GM12878 (cell line): ENCODE data around the gene MAST3. TPM values are rescaled to one million over a fixed set of nuclear protein-coding genes. Genes with fewer than 3 reads are reported as not detected.

Experiments
- ASH2L ChIP-seq: fragments of 300-600, 200-600 bp; sonication (generic); IDR thresholded peaks from 2 replicates; pipeline ENCODE4 v1.6.1; 2017; ENCODE audit warnings: low read depth, mild to moderate bottlenecking, borderline replicate concordance
- CBX3 ChIP-seq: fragments of 200-600 bp; sonication (generic); IDR thresholded peaks from 2 replicates; pipeline ENCODE4 v1.6.1; 2016; ENCODE audit warnings: low read depth, borderline replicate concordance
- CEBPB ChIP-seq, 2 experiments: fragments of 150-350 bp in 1 of 2; IDR thresholded peaks; 2 replicates each; pipeline ENCODE4 v1.6.1; 2012 to 2014; ENCODE audit warnings: low read depth in 2 of 2, low read length in 2 of 2, borderline replicate concordance in 1 of 2, inconsistent platforms in 1 of 2
- CREM ChIP-seq: IDR thresholded peaks from 2 replicates; pipeline ENCODE4 v1.6.1; 2014; ENCODE audit warnings: antibody characterized with exemption, low read depth
- ELK1 ChIP-seq: IDR thresholded peaks from 2 replicates; pipeline ENCODE4 v1.6.1; 2012; ENCODE audit warnings: low read depth, low read length, improper control_type of control experiment
- FOXK2 ChIP-seq: fragments of 450-650 bp; IDR thresholded peaks from 2 replicates; pipeline ENCODE4 v1.6.1; 2017; ENCODE audit warnings: mild to moderate bottlenecking, moderate library complexity
- FOXM1 ChIP-seq: IDR thresholded peaks from 2 replicates; pipeline ENCODE4 v1.6.1; 2012; ENCODE audit warnings: low read depth, mild to moderate bottlenecking, inconsistent platforms, low read length, moderate library complexity
- GABPA ChIP-seq: IDR thresholded peaks from 2 replicates; pipeline ENCODE4 v1.6.1; 2014; ENCODE audit warnings: antibody characterized with exemption, low read depth, mild to moderate bottlenecking, inconsistent platforms
- GATAD2B ChIP-seq: fragments of 450-650 bp; conservative IDR thresholded peaks from 2 replicates; pipeline ENCODE4 v1.6.1; 2017; ENCODE audit warnings: low read depth, mild to moderate bottlenecking, moderate library complexity
- HCFC1 ChIP-seq: fragments of 150-350 bp; IDR thresholded peaks from 2 replicates; pipeline ENCODE4 v1.6.1; 2014; ENCODE audit warnings: low read length
- HSF1 ChIP-seq: fragments of 150-350 bp; IDR thresholded peaks from 2 replicates; pipeline ENCODE4 v1.6.1; 2014; ENCODE audit warnings: mild to moderate bottlenecking, low read depth, low read length
- IKZF1 ChIP-seq: fragments of 450-650 bp; conservative IDR thresholded peaks from 2 replicates; pipeline ENCODE4 v1.6.1; 2017; ENCODE audit warnings: antibody characterized with exemption, mild to moderate bottlenecking
- IKZF2 ChIP-seq, 2 experiments: fragments of 450-650 bp; IDR thresholded peaks; 2 replicates each; pipeline ENCODE4 v1.6.1; 2017; ENCODE audit warnings: mild to moderate bottlenecking in 2 of 2, moderate library complexity in 2 of 2
- MLLT1 ChIP-seq: fragments of 450-650 bp; IDR thresholded peaks from 2 replicates; pipeline ENCODE4 v1.6.1; 2016; ENCODE audit warnings: mild to moderate bottlenecking
- NFIC ChIP-seq: IDR thresholded peaks from 2 replicates; pipeline ENCODE4 v1.6.1; 2012; ENCODE audit warnings: low read depth, mild to moderate bottlenecking, inconsistent platforms, low read length, moderate library complexity
- NFYB ChIP-seq: IDR thresholded peaks from 2 replicates; pipeline ENCODE4 v1.6.1; 2011; ENCODE audit warnings: low read depth, mild to moderate bottlenecking, low read length, improper control_type of control experiment, moderate library complexity; ENCODE audit not compliant: insufficient read depth
- RAD51 ChIP-seq: fragments of 450-650 bp; IDR thresholded peaks from 2 replicates; pipeline ENCODE4 v1.6.1; 2016; ENCODE audit warnings: moderate library complexity, mild to moderate bottlenecking, inconsistent platforms
- RCOR1 ChIP-seq: conservative IDR thresholded peaks from 2 replicates; pipeline ENCODE4 v1.6.1; 2012; ENCODE audit warnings: low read depth, low read length, improper control_type of control experiment
- SRF ChIP-seq, 2 experiments: IDR thresholded peaks; 2 replicates each; pipeline ENCODE4 v1.6.1; 2011; ENCODE audit warnings: low read depth in 2 of 2, low read length in 2 of 2, mild to moderate bottlenecking in 1 of 2, moderate library complexity in 1 of 2
- SUZ12 ChIP-seq: fragments of 200-600 bp; sonication (generic); IDR thresholded peaks from one replicate; pipeline ENCODE4 v1.6.1; 2018; ENCODE audit warnings: antibody characterized with exemption, mild to moderate bottlenecking; ENCODE audit not compliant: unreplicated experiment
- TCF7 ChIP-seq: IDR thresholded peaks from 2 replicates; pipeline ENCODE4 v1.6.1; 2014; ENCODE audit warnings: antibody characterized with exemption, borderline replicate concordance
- USF1 ChIP-seq: IDR thresholded peaks from 2 replicates; pipeline ENCODE4 v1.6.1; 2011; ENCODE audit warnings: borderline replicate concordance, low read depth, mild to moderate bottlenecking, moderate library complexity, mixed read lengths, low read length; ENCODE audit not compliant: insufficient read depth; ENCODE audit errors: extremely low read length
- YBX1 ChIP-seq: fragments of 450-650 bp; IDR thresholded peaks from 2 replicates; pipeline ENCODE4 v1.6.1; 2016; ENCODE audit warnings: antibody characterized with exemption
- ZBED1 ChIP-seq: IDR thresholded peaks from 2 replicates; pipeline ENCODE4 v1.6.1; 2016; ENCODE audit warnings: borderline replicate concordance
- ZBTB33 ChIP-seq: fragments of 450-650 bp; IDR thresholded peaks from 2 replicates; pipeline ENCODE4 v1.6.1; 2017; ENCODE audit warnings: mild to moderate bottlenecking
- ZNF217 ChIP-seq: fragments of 450-650 bp; IDR thresholded peaks from 2 replicates; pipeline ENCODE4 v1.6.1; 2017; ENCODE audit warnings: antibody characterized with exemption, mild to moderate bottlenecking
- ZSCAN29 ChIP-seq: fragments of 450-650 bp; IDR thresholded peaks from 2 replicates; pipeline ENCODE4 v1.6.1; 2017; ENCODE audit warnings: mild to moderate bottlenecking, moderate library complexity
- polyA plus RNA-seq, 11 experiments: library from polyadenylated mRNA; depleted of rRNA in 4 of 11; unstranded in 6 of 11; stranded (reverse) in 5 of 11; fragments of >200 nt; fragmentation: Nextera tagmentation in 4 of 11; fragmentation: Illumina TruSeq in 1 of 11; extraction: Ambion mirVana in 4 of 11; extraction: Trizol in 1 of 11; gene quantifications; 1 replicate in 1 of 11; 2 replicates in 10 of 11; pipeline versions ENCODE4 v1.2.1 to v1.2.3, GENCODE V29; 2011 to 2016; ENCODE audit warnings: inconsistent platforms in 2 of 11, missing spikeins in 2 of 11, low read depth in 1 of 11
- total RNA-seq, 4 experiments: library from RNA; depleted of rRNA in 3 of 4; stranded (reverse); fragments of >200 nt in 3 of 4; fragmentation: Illumina TruSeq in 1 of 4; extraction: Trizol in 1 of 4; gene quantifications; 2 replicates each; pipeline versions ENCODE4 v1.2.1 to v1.2.3, GENCODE V29; 2013 to 2021

The MAST3 gene
- total and polyA plus RNA-seq, 10 of the 15 experiments (the other 5 are each of a cell fraction or from before 2014, with no cell fraction given), result 3.0 to 22.2 (median 7.5) TPM

- no peak for TF ChIP-seq ZBTB33
- no peak for TF ChIP-seq HSF1
- TF ChIP-seq ZNF217, result no peak
- TF ChIP-seq ASH2L, result no peak
- peak; percentile 56; the same call in 1 of the 2 replicates for TF ChIP-seq MLLT1
- TF ChIP-seq NFIC, result no peak
- no peak for TF ChIP-seq FOXM1
- peak; percentile 30; the same call in 1 of the 2 replicates for TF ChIP-seq CREM
- no peak for TF ChIP-seq IKZF1
- peak; percentile 43; the same call in 1 of the 2 replicates for TF ChIP-seq ZBED1
- TF ChIP-seq IKZF2 (IDR thresholded peaks at IDR 0.05), result no peak; a peak in 1 of 4 replicates
- no peak for TF ChIP-seq YBX1
- no peak for TF ChIP-seq NFYB
- TF ChIP-seq HCFC1, result no peak; the same call in 1 of the 2 replicates
- no peak for TF ChIP-seq FOXK2
- TF ChIP-seq SRF (IDR thresholded peaks at IDR 0.05; ENCODE audit: low read depth in 2 of 2, low read length in 2 of 2), result no peak
- TF ChIP-seq USF1, result no peak
- no peak for TF ChIP-seq ZSCAN29
- no peak for TF ChIP-seq RCOR1
- TF ChIP-seq RAD51, result no peak
- TF ChIP-seq ELK1, result peak; percentile 56
- no peak for TF ChIP-seq TCF7
- no peak for TF ChIP-seq CEBPB (IDR thresholded peaks at IDR 0.05; ENCODE audit: borderline replicate concordance in 1 of 2, low read depth in 2 of 2, low read length in 2 of 2)
- no peak for TF ChIP-seq CBX3
- no peak for TF ChIP-seq SUZ12
- no peak for TF ChIP-seq GATAD2B
- TF ChIP-seq GABPA, result no peak; the same call in 1 of the 2 replicates
These were observed 54.9 kb downstream of the MAST3 start (continued) for GRCh38 chr19:18152442-18152816.
